ENCODE measurements around the gene LRMDA.

LRMDA gene

DNA sequence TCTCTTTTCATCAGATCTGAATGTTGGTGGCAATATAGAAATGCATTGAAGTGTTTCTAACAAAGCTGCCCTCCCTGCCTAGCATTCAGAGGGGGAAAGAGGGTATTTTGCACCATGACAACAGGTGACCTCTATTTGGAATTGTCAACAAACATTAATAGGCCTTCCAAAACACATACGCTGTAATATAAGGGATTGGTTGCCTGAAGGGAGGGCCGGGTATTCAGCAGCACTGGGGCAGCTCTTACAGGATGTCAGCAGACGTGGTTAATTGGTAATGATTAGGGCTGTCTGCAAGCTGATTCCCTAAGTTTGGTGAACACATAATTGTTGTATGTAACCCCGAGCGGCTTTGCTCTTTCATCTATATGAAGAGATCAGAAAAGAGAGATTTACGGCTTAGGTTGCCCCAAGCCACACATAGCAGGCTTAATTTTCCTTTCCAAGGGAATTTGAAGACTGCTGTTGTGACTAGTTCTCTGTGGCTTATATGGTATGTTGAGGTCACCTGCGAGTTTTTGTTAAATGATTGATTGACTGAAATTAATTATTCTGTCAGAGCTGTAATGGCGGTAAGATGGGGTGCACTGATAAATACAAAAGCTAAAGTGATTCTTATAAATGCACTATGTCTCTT lies 759.3 kb downstream of the LRMDA start:
- TF ChIP-seq, protein P1, sequence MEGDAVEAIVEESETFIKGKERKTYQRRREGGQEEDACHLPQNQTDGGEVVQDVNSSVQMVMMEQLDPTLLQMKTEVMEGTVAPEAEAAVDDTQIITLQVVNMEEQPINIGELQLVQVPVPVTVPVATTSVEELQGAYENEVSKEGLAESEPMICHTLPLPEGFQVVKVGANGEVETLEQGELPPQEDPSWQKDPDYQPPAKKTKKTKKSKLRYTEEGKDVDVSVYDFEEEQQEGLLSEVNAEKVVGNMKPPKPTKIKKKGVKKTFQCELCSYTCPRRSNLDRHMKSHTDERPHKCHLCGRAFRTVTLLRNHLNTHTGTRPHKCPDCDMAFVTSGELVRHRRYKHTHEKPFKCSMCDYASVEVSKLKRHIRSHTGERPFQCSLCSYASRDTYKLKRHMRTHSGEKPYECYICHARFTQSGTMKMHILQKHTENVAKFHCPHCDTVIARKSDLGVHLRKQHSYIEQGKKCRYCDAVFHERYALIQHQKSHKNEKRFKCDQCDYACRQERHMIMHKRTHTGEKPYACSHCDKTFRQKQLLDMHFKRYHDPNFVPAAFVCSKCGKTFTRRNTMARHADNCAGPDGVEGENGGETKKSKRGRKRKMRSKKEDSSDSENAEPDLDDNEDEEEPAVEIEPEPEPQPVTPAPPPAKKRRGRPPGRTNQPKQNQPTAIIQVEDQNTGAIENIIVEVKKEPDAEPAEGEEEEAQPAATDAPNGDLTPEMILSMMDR (IDR thresholded peaks at IDR 0.05; ENCODE audit: low read depth, low read length): no peak
- DNase-seq (ENCODE audit: extremely low read depth, low read depth): no peak

GRCh38 chr10:76191336-76191735 lies 759.9 kb downstream of the LRMDA start:
- DNase-seq (ENCODE audit: extremely low read depth, low read depth): no peak
- TF ChIP-seq, protein P1 (IDR thresholded peaks at IDR 0.05; ENCODE audit: low read depth, low read length): no peak

DNA sequence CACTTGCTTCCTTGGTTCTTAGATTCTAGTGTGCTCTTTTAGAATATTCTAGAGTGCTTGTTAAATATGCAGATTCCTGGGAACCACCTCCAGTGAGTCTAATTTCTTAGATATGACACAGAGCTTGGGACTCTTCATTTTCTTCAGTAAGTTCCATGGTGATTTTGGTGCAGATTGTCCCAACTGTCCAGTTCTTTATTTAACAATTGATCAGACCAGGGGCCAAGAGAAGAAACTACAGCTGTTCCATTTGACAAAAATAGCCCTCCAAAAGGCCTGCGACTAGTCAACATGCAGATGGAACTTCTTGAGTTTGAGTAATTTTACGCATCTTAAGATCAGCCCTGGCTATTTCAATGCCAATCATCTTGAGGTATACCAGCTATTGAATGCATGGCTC lies 760.7 kb downstream of the LRMDA start:
- TF ChIP-seq, protein P1 (IDR thresholded peaks at IDR 0.05; ENCODE audit: low read depth, low read length): no peak
- no peak for DNase-seq (ENCODE audit: extremely low read depth, low read depth)

DNA sequence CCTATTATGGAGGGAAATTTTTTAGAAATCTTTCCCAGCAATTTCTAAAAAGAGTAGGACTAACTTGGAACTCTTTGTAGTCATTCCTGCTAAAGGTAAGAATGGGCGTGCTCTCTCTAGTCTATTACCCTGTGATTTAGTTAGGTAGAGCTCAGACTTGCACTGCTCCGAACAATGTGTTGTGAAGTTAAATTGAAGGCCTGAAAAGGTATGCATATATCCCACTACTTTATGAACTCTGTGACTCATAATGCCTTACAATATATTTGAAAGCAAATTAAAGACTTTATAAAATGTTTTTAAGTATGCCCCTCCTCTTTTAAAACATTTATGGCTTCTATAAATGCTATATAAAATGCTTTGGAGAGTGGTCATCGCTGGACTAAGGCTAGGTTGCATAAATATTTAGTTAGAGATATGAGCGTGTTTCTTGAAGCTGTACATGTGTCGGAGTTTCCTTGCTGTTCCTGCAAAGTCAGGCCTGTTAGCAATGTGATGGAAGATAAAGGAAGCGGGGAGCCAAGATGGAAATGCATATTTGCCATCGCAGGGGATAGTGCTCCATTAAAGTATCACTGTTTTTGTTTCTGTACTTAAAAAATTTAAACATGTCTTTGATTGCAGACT lies 761.4 kb downstream of the LRMDA start:
- no peak for DNase-seq (ENCODE audit: extremely low read depth, low read depth)
- TF ChIP-seq, protein P1 (IDR thresholded peaks at IDR 0.05; ENCODE audit: low read depth, low read length): no peak

DNA sequence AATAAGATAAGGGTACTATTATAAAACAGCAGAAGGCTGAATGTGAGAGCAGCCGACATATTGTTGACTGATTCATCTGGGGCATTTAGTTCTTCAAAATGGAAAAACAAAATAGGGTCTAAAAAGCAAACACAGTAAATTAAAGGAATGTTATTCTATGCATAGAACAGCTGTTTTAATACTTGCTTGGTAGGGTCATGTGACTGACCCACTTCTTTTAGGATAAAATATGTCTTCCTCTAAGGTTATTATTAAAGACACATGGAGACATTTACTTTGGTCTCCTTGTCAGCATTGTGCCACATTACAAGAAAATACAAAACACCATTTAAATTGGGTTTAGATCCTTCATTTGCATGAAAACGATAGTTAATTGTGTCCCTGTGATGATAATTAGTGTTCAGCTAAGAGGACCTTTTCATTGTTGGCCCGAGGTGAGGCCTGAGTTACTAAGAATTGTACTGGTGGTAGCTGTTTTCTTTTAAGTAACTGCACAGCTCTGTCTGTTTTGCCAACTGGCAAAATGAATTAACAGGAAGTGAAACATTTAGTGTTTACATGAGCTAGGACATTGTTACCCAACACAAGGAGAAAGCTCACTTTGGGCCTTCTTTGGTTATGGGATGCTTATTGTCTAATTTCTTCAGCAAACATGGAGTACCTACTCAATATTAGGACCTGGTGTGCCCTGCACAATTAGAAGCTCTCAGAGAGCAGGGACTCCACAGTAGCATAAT lies 764.4 kb downstream of the LRMDA start:
- DNase-seq (ENCODE audit: extremely low read depth, low read depth): no peak
- TF ChIP-seq, protein P1 (IDR thresholded peaks at IDR 0.05; ENCODE audit: low read depth, low read length): no peak

- TF ChIP-seq, protein P1 (IDR thresholded peaks at IDR 0.05; ENCODE audit: low read depth, low read length): no peak
- DNase-seq (ENCODE audit: extremely low read depth, low read depth): no peak
These were observed 765.9 kb downstream of the LRMDA start for GRCh38 chr10:76197293-76197692.

All from AG09319 (cell line).